Thyroid gland (tissue), 4 donors: ENCODE measurements around the gene PPP1R1B. TPM values are rescaled to one million over a fixed set of nuclear protein-coding genes. Genes with fewer than 3 reads are reported as not detected.

Experiments used
- DNase-seq, 2 donors: peaks; one replicate each; pipeline ENCODE4 v3.0.0-alpha.2; 2019
- H3K27ac ChIP-seq, 3 donors: fragments of 200-600 bp; sonication (generic); 1 replicate in 2 of 3; 2 replicates in 1 of 3; pipeline ENCODE4 v1.5.1; 2016 to 2019; ENCODE audit warnings: mild to moderate bottlenecking in 1 of 3, moderate library complexity in 1 of 3
- H3K27me3 ChIP-seq: fragments of 200-600 bp; sonication (generic); one replicate; pipeline ENCODE4 v1.5.1; 2019
- H3K36me3 ChIP-seq, 2 donors: fragments of 200-600 bp; sonication (generic); one replicate each; pipeline ENCODE4 v1.5.1; 2016 to 2019
- H3K4me1 ChIP-seq, 2 donors: fragments of 200-600 bp; sonication (generic); one replicate each; pipeline ENCODE4 v1.5.1; 2017 to 2019
- H3K4me3 ChIP-seq, 3 donors: fragments of 200-600 bp; sonication (generic); replicated peaks in 1 of 3; 1 replicate in 2 of 3; 2 replicates in 1 of 3; pipeline ENCODE4 v1.5.1; 2016; ENCODE audit warnings: mild to moderate bottlenecking in 1 of 3
- H3K9me3 ChIP-seq: fragments of 200-600 bp; sonication (generic); one replicate; pipeline ENCODE4 v1.5.1; 2017
- POLR2A ChIP-seq, 2 donors: fragments of 450-650 bp; IDR thresholded peaks; one replicate each; pipeline ENCODE4 v1.6.1; 2017; ENCODE audit warnings: antibody characterized with exemption in 2 of 2, mild to moderate bottlenecking in 2 of 2, moderate library complexity in 1 of 2
- WGBS, 2 donors: methylation state at CpG; one replicate each; pipeline ENCODE4 v1.1.5; 2017; 5-methylcytosine and 5-hydroxymethylcytosine counted together
- intact Hi-C: fragments of 100-400 bp; cut with DNase I; formaldehyde crosslinking; loops from one replicate; pipeline ENCODE4 v1.15.1; 2023
- total RNA-seq, 4 donors: library from RNA; depleted of rRNA; stranded (reverse); fragments of >200 nt; gene quantifications; one replicate each; pipeline ENCODE4 v1.2.3, GENCODE V29; 2016
- TF ChIP-seq, protein P1 (sequence below), 6 experiments: fragments of 200-600 bp in 3 of 6; fragments of 450-650 bp in 3 of 6; sonication (generic) in 3 of 6; IDR thresholded peaks; one replicate each; pipeline ENCODE4 v1.5.1; 2016 to 2019; ENCODE audit warnings: antibody characterized with exemption in 6 of 6, mild to moderate bottlenecking in 2 of 6, inconsistent platforms in 1 of 6, moderate library complexity in 1 of 6

PPP1R1B gene
- total RNA-seq, 4 donors from 2014 or later, result 1.2 TPM; not detected in 3

DNA sequence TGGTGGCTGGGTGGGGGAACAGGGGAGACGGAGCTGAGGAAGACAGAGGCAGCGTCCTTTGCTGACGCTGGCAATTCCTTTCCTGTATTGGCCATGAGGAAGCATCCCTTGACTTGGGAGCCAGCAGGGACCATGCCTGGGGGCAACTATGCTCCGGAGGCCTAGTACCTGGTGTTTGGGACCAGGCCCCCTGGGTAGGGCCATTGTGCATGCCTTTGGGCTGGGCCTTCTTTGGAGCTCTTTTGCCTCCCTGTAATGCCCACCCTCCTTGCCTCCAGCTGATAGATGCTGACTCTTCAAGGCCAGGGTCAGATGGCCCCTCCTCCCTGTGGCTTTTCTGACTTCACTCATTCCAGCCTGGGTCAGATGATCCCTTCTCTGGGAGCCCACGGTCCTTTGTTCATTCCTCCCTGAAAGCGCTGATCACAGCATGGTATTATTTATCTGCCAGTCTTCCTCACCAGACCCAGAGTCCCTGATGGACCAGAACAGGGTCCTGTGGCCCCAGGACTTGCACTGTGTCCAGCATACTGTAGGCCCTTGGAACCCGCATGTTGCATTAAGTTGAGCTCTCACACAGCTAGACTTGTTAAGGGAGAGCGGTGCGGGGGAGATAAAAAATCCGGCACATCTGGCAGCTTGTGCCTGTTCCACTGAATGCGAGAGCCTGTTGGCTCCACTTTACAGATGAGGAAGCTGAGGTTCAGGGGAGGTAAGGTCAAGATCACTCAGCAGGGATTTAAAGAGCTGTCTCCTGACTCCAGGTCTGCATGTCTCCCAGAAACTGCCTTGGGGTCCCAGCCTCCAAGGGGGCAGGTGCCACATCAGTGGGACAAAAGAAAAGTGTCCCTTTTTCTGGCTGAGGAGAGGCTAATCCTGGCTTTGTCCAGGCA is 13.1 kb downstream of the PPP1R1B start:
- Histone ChIP-seq H3K9me3 (no peaks in the 10 kb centered on the region), H3K4me3 (no peak overlapping the region), H3K27ac (peak overlapping the region in 1 of 3 donors; percentile 2), H3K27me3 (no peaks in the 10 kb centered on the region), H3K36me3 (no peaks in the 10 kb centered on the region), H3K4me1 (peaks cover 19 to 54% of the 10 kb centered on the region in 2 donors)
- DNase-seq, result no peak
- WGBS, 2 donors, result 86 to 89% methylated on average over 10 to 11 of the region's 11 CpGs
- no peak for TF ChIP-seq POLR2A (IDR thresholded peaks at IDR 0.05)
- TF ChIP-seq, protein P1, sequence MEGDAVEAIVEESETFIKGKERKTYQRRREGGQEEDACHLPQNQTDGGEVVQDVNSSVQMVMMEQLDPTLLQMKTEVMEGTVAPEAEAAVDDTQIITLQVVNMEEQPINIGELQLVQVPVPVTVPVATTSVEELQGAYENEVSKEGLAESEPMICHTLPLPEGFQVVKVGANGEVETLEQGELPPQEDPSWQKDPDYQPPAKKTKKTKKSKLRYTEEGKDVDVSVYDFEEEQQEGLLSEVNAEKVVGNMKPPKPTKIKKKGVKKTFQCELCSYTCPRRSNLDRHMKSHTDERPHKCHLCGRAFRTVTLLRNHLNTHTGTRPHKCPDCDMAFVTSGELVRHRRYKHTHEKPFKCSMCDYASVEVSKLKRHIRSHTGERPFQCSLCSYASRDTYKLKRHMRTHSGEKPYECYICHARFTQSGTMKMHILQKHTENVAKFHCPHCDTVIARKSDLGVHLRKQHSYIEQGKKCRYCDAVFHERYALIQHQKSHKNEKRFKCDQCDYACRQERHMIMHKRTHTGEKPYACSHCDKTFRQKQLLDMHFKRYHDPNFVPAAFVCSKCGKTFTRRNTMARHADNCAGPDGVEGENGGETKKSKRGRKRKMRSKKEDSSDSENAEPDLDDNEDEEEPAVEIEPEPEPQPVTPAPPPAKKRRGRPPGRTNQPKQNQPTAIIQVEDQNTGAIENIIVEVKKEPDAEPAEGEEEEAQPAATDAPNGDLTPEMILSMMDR (IDR thresholded peaks at IDR 0.05), result no peak
- intact Hi-C loops, result no loop called here

DNA sequence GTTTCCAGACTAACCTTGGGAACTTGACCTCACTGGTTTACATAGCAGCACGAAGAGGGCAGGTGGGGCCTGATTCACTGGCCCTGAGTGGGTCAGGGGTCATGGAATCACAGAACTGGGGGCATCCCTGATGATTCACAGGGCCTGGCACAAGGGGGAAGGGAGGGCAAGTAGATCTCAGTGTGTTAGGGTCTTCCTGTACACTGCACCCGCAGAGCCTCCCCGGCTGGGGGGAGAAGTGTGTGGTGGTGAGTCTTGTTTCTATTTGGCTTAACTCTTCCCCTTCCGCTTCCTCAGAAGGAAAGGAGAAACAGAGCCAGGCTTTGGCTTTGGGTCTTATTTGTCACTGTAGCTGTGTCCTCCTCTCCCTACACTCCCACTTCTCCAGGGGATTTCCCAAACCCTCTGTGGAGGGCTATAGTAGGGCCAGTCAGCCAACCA is 13.9 kb downstream of the PPP1R1B start:
- Histone ChIP-seq H3K4me1 (peaks cover 19 to 54% of the 10 kb centered on the region in 2 donors), H3K27ac (no peak overlapping the region), H3K9me3 (no peaks in the 10 kb centered on the region), H3K27me3 (no peaks in the 10 kb centered on the region), H3K36me3 (no peaks in the 10 kb centered on the region), H3K4me3 (no peak overlapping the region)
- TF ChIP-seq POLR2A (IDR thresholded peaks at IDR 0.05), result no peak
- TF ChIP-seq, protein P1 (IDR thresholded peaks at IDR 0.05), result no peak
- DNase-seq, result no peak
- whole genome bisulfite sequencing, 2 donors, result 37 to 49% methylated on average over 3 of the region's 4 CpGs
- intact Hi-C loops, result no loop called here

DNA sequence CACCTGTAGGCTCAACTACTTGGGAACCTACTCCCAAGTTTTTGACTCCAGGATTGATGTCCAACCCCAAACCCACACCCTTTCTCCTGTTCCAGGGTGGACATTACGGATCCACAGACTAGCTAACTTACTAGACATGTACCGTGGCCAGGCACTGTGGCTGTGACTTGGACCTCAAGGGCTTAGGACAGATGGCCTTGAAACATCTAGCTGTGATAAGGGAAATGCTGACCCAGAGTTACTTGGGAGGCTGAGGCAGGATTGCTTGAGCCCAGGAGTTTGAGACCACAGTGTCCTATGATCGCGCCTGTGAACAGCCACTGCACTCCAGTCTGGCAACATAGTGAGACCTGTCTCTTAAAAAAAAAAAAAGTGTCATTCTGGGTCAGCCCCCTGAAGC is 14.3 kb downstream of the PPP1R1B start:
- Histone ChIP-seq H3K9me3 (no peaks in the 10 kb centered on the region), H3K4me1 (peaks cover 19 to 51% of the 10 kb centered on the region in 2 donors), H3K4me3 (no peak overlapping the region), H3K27ac (no peak overlapping the region), H3K36me3 (no peaks in the 10 kb centered on the region), H3K27me3 (no peaks in the 10 kb centered on the region)
- WGBS, 2 donors, result 96 to 99% methylated on average over 4 of the region's 4 CpGs
- intact Hi-C loops, result no loop called here
- no peak for DNase-seq
- TF ChIP-seq, protein P1 (IDR thresholded peaks at IDR 0.05), result no peak

DNA sequence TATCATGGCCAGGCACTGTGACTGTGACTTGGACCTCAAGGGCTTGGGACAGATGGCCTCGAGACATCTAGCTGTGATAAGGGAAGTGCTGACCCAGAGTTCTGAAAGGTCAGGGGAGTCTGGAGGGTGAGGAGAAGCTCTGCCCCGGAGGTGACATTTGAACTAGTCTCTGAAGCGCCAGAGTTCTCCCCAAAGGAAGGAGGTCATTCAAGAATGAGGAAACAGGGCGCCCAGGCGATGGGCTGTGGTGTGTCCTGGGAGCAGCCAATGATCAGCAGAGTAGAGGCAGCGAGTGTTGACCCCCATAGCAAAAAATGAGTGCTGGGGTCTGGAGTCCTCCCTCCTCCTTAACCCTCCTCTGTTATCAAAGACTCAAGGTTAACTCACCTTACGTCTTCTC is 15.1 kb downstream of the PPP1R1B start:
- WGBS, 2 donors, result 79 to 80% methylated on average over 7 of the region's 7 CpGs
- intact Hi-C loops, result no loop called here
- DNase-seq, result no peak
- peaks cover 19 to 44% of the 10 kb centered on the region in 2 donors for H3K4me1 ChIP-seq
- H3K27me3 ChIP-seq, result no peaks in the 10 kb centered on the region
- H3K4me3 ChIP-seq, result no peak overlapping the region
- H3K36me3 ChIP-seq, result no peaks in the 10 kb centered on the region
- no peaks in the 10 kb centered on the region for H3K9me3 ChIP-seq
- no peak overlapping the region for H3K27ac ChIP-seq
- TF ChIP-seq, protein P1 (IDR thresholded peaks at IDR 0.05), result no peak
- no peak for TF ChIP-seq POLR2A (IDR thresholded peaks at IDR 0.05)
